Measurements from ENCODE around the gene CBL. TPM values are rescaled to one million over a fixed set of nuclear protein-coding genes. Genes with fewer than 3 reads are reported as not detected.

Gene CBL
- total RNA-seq, 1 experiment from 2014 or later: 56.4 TPM

DNA sequence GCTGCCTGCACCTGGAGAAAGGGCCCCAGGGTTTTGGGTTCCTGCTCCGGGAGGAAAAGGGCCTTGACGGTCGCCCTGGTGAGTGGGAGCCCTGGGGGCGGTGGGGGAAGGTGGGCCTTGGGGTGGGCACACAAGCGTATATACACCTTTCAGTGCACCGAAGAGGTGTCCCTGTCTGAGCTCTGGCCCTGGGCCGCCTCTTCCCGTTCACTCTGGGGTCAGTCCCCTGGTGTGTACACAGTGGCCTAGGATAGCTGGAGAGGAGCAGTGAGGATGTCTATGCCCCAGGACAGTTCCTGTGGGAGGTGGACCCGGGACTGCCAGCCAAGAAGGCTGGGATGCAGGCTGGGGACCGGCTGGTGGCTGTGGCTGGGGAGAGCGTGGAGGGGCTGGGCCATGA is 18.1 kb upstream of the CBL start:
- Histone ChIP-seq H3K9me3 (ENCODE audit: control insufficient read depth, low read depth, low read length) (no peaks in the 10 kb centered on the region), H2AK5ac (ENCODE audit: insufficient read length, low read length) (no peak overlapping the region), H3K9ac (ENCODE audit: extremely low read depth, insufficient read length, low read length) (no peak overlapping the region), H4K5ac (ENCODE audit: insufficient read length, low read depth, low read length) (no peak overlapping the region), H3T11ph (ENCODE audit: low read length) (no peak overlapping the region), H2BK15ac (ENCODE audit: low read depth, low read length) (no peak overlapping the region), H3K27me3 (ENCODE audit: insufficient read depth, low read length) (no peaks in the 10 kb centered on the region), H3K79me2 (ENCODE audit: insufficient read depth, low read length) (no peaks in the 10 kb centered on the region), H3K79me1 (ENCODE audit: insufficient read depth, low read depth, low read length, poor library complexity, severe bottlenecking) (no peaks in the 10 kb centered on the region), H2BK5ac (ENCODE audit: insufficient read length, low read length) (no peak overlapping the region), H3K14ac (ENCODE audit: insufficient read depth, low read length) (no peak overlapping the region), H4K8ac (replicated peaks; ENCODE audit: insufficient read length, low read depth, low read length) (no peak overlapping the region), H3K18ac (ENCODE audit: insufficient read length, low read depth, low read length) (no peak overlapping the region), H4K20me1 (ENCODE audit: control insufficient read depth, insufficient read depth, insufficient read length) (no peaks in the 10 kb centered on the region), H3K4me2 (ENCODE audit: insufficient read depth, insufficient read length, low read length) (no peak overlapping the region), H2BK12ac (ENCODE audit: insufficient read length, low read depth, low read length) (no peak overlapping the region), H2BK120ac (ENCODE audit: low read depth, low read length, poor library complexity, severe bottlenecking) (no peak overlapping the region), H3K4ac (ENCODE audit: low read depth, low read length) (no peak overlapping the region), H2AFZ (ENCODE audit: low read length) (no peak overlapping the region), H4K91ac (ENCODE audit: insufficient read length, low read depth, low read length) (no peak overlapping the region), H3K4me1 (ENCODE audit: insufficient read depth, low read length) (no peaks in the 10 kb centered on the region), H3K56ac (ENCODE audit: insufficient read length, low read depth, low read length) (no peak overlapping the region), H3K27ac (ENCODE audit: insufficient read length, low read depth, low read length) (no peak overlapping the region), H3K23ac (ENCODE audit: insufficient read length, low read depth, low read length) (no peak overlapping the region), H3K23me2 (ENCODE audit: insufficient read length, low read depth, low read length, poor library complexity, severe bottlenecking) (no peaks in the 10 kb centered on the region), H2BK20ac (ENCODE audit: low read depth, low read length, poor library complexity, severe bottlenecking) (no peak overlapping the region)
- Mint-ChIP-seq H3K4me3 (no peak overlapping the region), H3K27me3 (ENCODE audit: low read depth) (peaks cover 1% of the 10 kb centered on the region), H3K27ac (no peak overlapping the region), H3K36me3 (ENCODE audit: insufficient read depth in 1 of 3, low read depth in 3 of 3) (no peaks in the 10 kb centered on the region; a peak in 1 of 7 replicates), H3K9me3 (no peaks in the 10 kb centered on the region), H3K4me1 (peaks cover 9 to 13% of the 10 kb centered on the region in 2 experiments; a peak in 3 of 4 replicates)
- WGBS (ENCODE audit: extremely low coverage, insufficient read length, low lambda C conversion rate): no CpG with 5 or more reads among the region's 11 CpGs
- TF ChIP-seq, protein P1, sequence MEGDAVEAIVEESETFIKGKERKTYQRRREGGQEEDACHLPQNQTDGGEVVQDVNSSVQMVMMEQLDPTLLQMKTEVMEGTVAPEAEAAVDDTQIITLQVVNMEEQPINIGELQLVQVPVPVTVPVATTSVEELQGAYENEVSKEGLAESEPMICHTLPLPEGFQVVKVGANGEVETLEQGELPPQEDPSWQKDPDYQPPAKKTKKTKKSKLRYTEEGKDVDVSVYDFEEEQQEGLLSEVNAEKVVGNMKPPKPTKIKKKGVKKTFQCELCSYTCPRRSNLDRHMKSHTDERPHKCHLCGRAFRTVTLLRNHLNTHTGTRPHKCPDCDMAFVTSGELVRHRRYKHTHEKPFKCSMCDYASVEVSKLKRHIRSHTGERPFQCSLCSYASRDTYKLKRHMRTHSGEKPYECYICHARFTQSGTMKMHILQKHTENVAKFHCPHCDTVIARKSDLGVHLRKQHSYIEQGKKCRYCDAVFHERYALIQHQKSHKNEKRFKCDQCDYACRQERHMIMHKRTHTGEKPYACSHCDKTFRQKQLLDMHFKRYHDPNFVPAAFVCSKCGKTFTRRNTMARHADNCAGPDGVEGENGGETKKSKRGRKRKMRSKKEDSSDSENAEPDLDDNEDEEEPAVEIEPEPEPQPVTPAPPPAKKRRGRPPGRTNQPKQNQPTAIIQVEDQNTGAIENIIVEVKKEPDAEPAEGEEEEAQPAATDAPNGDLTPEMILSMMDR (conservative IDR thresholded peaks at IDR 0.05): no peak
- DNase-seq: no peak

Data from H9 (cell line).